ENCODE results near the gene RNF114. TPM values are rescaled to one million over a fixed set of nuclear protein-coding genes. Genes with fewer than 3 reads are reported as not detected.

RNF114 gene
- total RNA-seq, 4 donors from 2014 or later: 73.2 to 102 (median 79.7) TPM

- Histone ChIP-seq H3K9me3 (no peaks in the 10 kb centered on the region), H3K27me3 (no peaks in the 10 kb centered on the region), H3K4me1 (peaks cover 0 to 78% (median 19%) of the 10 kb centered on the region in 3 donors), H3K4me3 (no peak overlapping the region), H3K27ac (peak overlapping the region in 2 of 4 donors; percentile 16 to 44), H3K36me3 (peaks cover 13 to 62% (median 16%) of the 10 kb centered on the region in 3 donors)
- TF ChIP-seq POLR2A (IDR thresholded peaks at IDR 0.05) (no peak), CTCF (IDR thresholded peaks at IDR 0.05) (no peak)
- intact Hi-C loops (cut with DNase I): loop anchor here (10.0 kb wide), 1 partner anchor 344 kb away; no protein-coding TSS in a partner anchor
- 58 to 68% methylated on average over 6 to 8 of the region's 9 CpGs for WGBS, 2 donors
- DNase-seq: no peak
Measured at GRCh38 chr20:49889001-49889934, 46.9 kb upstream of the RNF114 start.

GRCh38 chr20:49889935-49890333 lies 46.3 kb upstream of the RNF114 start:
- H3K4me1 ChIP-seq: peaks cover 0 to 78% (median 19%) of the 10 kb centered on the region in 3 donors
- 52 to 55% methylated on average over 7 to 8 of the region's 9 CpGs for WGBS, 2 donors

GRCh38 chr20:49890471-49891361 lies 45.5 kb upstream of the RNF114 start:
- no peak for DNase-seq
- H3K27ac ChIP-seq: peak overlapping the region in 1 of 4 donors; percentile 44
- 77 to 83% methylated on average over 1 to 13 of the region's 21 CpGs for WGBS, 2 donors

More at GRCh38 chr20:49889935-49890333, 46.3 kb upstream of the RNF114 start:
- no peaks in the 10 kb centered on the region for H3K27me3 ChIP-seq
- no peak for DNase-seq
- peaks cover 6 to 55% (median 9%) of the 10 kb centered on the region in 3 donors for H3K36me3 ChIP-seq
- TF ChIP-seq CTCF (IDR thresholded peaks at IDR 0.05) (peak in 4 of 6 experiments; percentile 16 to 61 (median 40)), POLR2A (IDR thresholded peaks at IDR 0.05) (no peak)
- no peaks in the 10 kb centered on the region for H3K9me3 ChIP-seq
- no peak overlapping the region for H3K4me3 ChIP-seq
- peak overlapping the region in 1 of 4 donors; percentile 44 for H3K27ac ChIP-seq
- intact Hi-C loops (cut with DNase I): loop anchor here (10.0 kb wide), 1 partner anchor 345 kb away; no protein-coding TSS in a partner anchor

GRCh38 chr20:49891476-49892110 lies 44.6 kb upstream of the RNF114 start:
- Histone ChIP-seq H3K4me3 (no peak overlapping the region), H3K4me1 (peaks cover 0 to 75% (median 19%) of the 10 kb centered on the region in 3 donors), H3K9me3 (no peaks in the 10 kb centered on the region), H3K27me3 (no peaks in the 10 kb centered on the region), H3K27ac (peak overlapping the region in 1 of 4 donors; percentile 19), H3K36me3 (peaks cover 0 to 38% (median 5%) of the 10 kb centered on the region in 3 donors)
- no peak for DNase-seq
- intact Hi-C loops (cut with DNase I): no loop called here
- no peak for TF ChIP-seq CTCF (IDR thresholded peaks at IDR 0.05)
- TF ChIP-seq POLR2A (IDR thresholded peaks at IDR 0.05): no peak
- WGBS, 2 donors: 72 to 88% methylated on average over 7 of the region's 13 CpGs

More at GRCh38 chr20:49890471-49891361, 45.5 kb upstream of the RNF114 start:
- intact Hi-C loops (cut with DNase I): no loop called here
- TF ChIP-seq POLR2A (IDR thresholded peaks at IDR 0.05) (no peak), CTCF (IDR thresholded peaks at IDR 0.05) (no peak)
- no peak overlapping the region for H3K4me3 ChIP-seq
- no peaks in the 10 kb centered on the region for H3K27me3 ChIP-seq
- peaks cover 0 to 78% (median 19%) of the 10 kb centered on the region in 3 donors for H3K4me1 ChIP-seq
- H3K36me3 ChIP-seq: peaks cover 2 to 47% (median 8%) of the 10 kb centered on the region in 3 donors
- H3K9me3 ChIP-seq: no peaks in the 10 kb centered on the region

Data from esophagus squamous epithelium (tissue), 5 donors.